ENCODE data around the gene ISYNA1. TPM values are rescaled to one million over a fixed set of nuclear protein-coding genes. Genes with fewer than 3 reads are reported as not detected.

ISYNA1 gene
- total RNA-seq, 1 donor from 2014 or later: 208 TPM

GRCh38 chr19:18385359-18385674 lies 52.6 kb downstream of the ISYNA1 start:
- H3K27ac Mint-ChIP-seq (ENCODE audit: unreplicated experiment): peak overlapping the region; percentile 95
- H3K4me1 Mint-ChIP-seq (ENCODE audit: low read depth): peaks cover 44% of the 10 kb centered on the region
- H3K4me3 Mint-ChIP-seq (ENCODE audit: unreplicated experiment): no peak overlapping the region
- peaks cover 9% of the 10 kb centered on the region for H3K36me3 Mint-ChIP-seq (ENCODE audit: low read depth)
- DNase-seq (ENCODE audit: low spot score): no peak
- H3K9me3 Mint-ChIP-seq (ENCODE audit: low read depth): no peaks in the 10 kb centered on the region
- H3K27me3 Mint-ChIP-seq (ENCODE audit: low read depth): no peaks in the 10 kb centered on the region
- no peak for TF ChIP-seq CTCF (IDR thresholded peaks at IDR 0.05)

GRCh38 chr19:18384775-18385174 lies 53.2 kb downstream of the ISYNA1 start:
- Mint-ChIP-seq H3K9me3 (ENCODE audit: low read depth) (no peaks in the 10 kb centered on the region), H3K27ac (ENCODE audit: unreplicated experiment) (no peak overlapping the region), H3K4me3 (ENCODE audit: unreplicated experiment) (no peak overlapping the region), H3K27me3 (ENCODE audit: low read depth) (no peaks in the 10 kb centered on the region), H3K4me1 (ENCODE audit: low read depth) (peaks cover 48% of the 10 kb centered on the region), H3K36me3 (ENCODE audit: low read depth) (peaks cover 7% of the 10 kb centered on the region)
- no peak for TF ChIP-seq CTCF (IDR thresholded peaks at IDR 0.05)
- no peak for DNase-seq (ENCODE audit: low spot score)

Small RNA genes within 50 kb of the gene (microRNA-seq; reads per million reads assigned to microRNA genes)
- gene MIR3189 (ENCODE audit: borderline number of aligned reads): not detected

Other genes starting within 250 kb of the ISYNA1 start
- 10.9 to 14.2 TPM (median 12.8 TPM) in 3 replicates for gene MPV17L2, start 244.9 kb downstream of the ISYNA1 start, total RNA-seq
- 3.4 to 6.1 TPM (median 3.8 TPM) in 3 replicates for gene RAB3A, start 234.1 kb downstream of the ISYNA1 start, total RNA-seq
- gene PDE4C, start 211.7 kb downstream of the ISYNA1 start, total RNA-seq: 2.9 to 3.4 TPM in 2 of 3 replicates, not detected in the other
- gene IQCN, start 163.7 kb downstream of the ISYNA1 start, total RNA-seq: 1.6 to 4.0 TPM (median 2.4 TPM) in 3 replicates
- gene JUND, start 156.5 kb downstream of the ISYNA1 start, total RNA-seq: 129 to 181 TPM (median 176 TPM) in 3 replicates
- gene LSM4, start 115.1 kb downstream of the ISYNA1 start, total RNA-seq: 68.1 to 84.8 TPM (median 73.0 TPM) in 3 replicates
- 18.6 to 21.5 TPM (median 21.1 TPM) in 3 replicates for gene PGPEP1, start 97.5 kb downstream of the ISYNA1 start, total RNA-seq
- gene GDF15, start 52.0 kb downstream of the ISYNA1 start, total RNA-seq: 6.2 to 149 TPM (median 149 TPM) in 3 replicates
- gene LRRC25, start 40.5 kb downstream of the ISYNA1 start, total RNA-seq: not detected in 3 replicates
- 54.8 to 72.3 TPM (median 56.3 TPM) in 3 replicates for gene SSBP4, start 18.7 kb downstream of the ISYNA1 start, total RNA-seq
- gene ELL, start 83.9 kb upstream of the ISYNA1 start, total RNA-seq: 12.4 to 14.0 TPM (median 13.0 TPM) in 3 replicates
- gene FKBP8, start 105.4 kb upstream of the ISYNA1 start, total RNA-seq: 168 to 192 TPM (median 190 TPM) in 3 replicates
- gene KXD1, start 119.7 kb upstream of the ISYNA1 start, total RNA-seq: 63.4 to 69.8 TPM (median 65.4 TPM) in 3 replicates
- 712 to 830 TPM (median 749 TPM) in 3 replicates for gene UBA52, start 133.7 kb upstream of the ISYNA1 start, total RNA-seq
- gene REX1BD, start 150.7 kb upstream of the ISYNA1 start, total RNA-seq: 46.9 to 89.0 TPM (median 54.1 TPM) in 3 replicates
- 13.2 to 21.9 TPM (median 15.3 TPM) in 3 replicates for gene CRLF1, start 168.7 kb upstream of the ISYNA1 start, total RNA-seq
- 4.4 to 4.8 TPM (median 4.4 TPM) in 3 replicates for gene TMEM59L, start 174.7 kb upstream of the ISYNA1 start, total RNA-seq
- gene KLHL26, start 198.9 kb upstream of the ISYNA1 start, total RNA-seq: 6.6 to 9.8 TPM (median 8.0 TPM) in 3 replicates
- 14.6 to 17.2 TPM (median 15.5 TPM) in 3 replicates for gene CRTC1, start 245.5 kb upstream of the ISYNA1 start, total RNA-seq

All from chondrocyte (in vitro differentiated cells).